Spleen (tissue), 7 donors: Measurements from ENCODE around the gene RPS18.

Experiments
- CTCF ChIP-seq, 11 experiments: fragments of 200-600 bp in 7 of 11; fragments of 450-650 bp in 4 of 11; sonication (generic) in 4 of 11; IDR thresholded peaks in 8 of 11; conservative IDR thresholded peaks in 3 of 11; 1 replicate in 7 of 11; 2 replicates in 4 of 11; pipeline versions ENCODE4 v1.4.0 to v1.8.0; 2016 to 2021; ENCODE audit warnings: antibody characterized with exemption in 11 of 11, inconsistent platforms in 4 of 11, mild to moderate bottlenecking in 1 of 11
- POLR2A ChIP-seq, 3 donors: fragments of 450-650 bp; IDR thresholded peaks; one replicate each; pipeline ENCODE4 v1.5.1; 2017; ENCODE audit warnings: antibody characterized with exemption in 3 of 3, mild to moderate bottlenecking in 1 of 3
- POLR2AphosphoS5 ChIP-seq, 3 donors: sonication (generic); formaldehyde crosslinking; IDR thresholded peaks; one replicate each; pipeline ENCODE4 v1.5.1; 2017; ENCODE audit warnings: antibody characterized with exemption in 3 of 3
- donor health status: DM: no; HTN: no; CAD: no; lungs with moderate emphysema.
- donor health status: DM: no; HTN: no; CAD: no.
- donor health status: DM: no; HTN: no; CAD: no.

DNA sequence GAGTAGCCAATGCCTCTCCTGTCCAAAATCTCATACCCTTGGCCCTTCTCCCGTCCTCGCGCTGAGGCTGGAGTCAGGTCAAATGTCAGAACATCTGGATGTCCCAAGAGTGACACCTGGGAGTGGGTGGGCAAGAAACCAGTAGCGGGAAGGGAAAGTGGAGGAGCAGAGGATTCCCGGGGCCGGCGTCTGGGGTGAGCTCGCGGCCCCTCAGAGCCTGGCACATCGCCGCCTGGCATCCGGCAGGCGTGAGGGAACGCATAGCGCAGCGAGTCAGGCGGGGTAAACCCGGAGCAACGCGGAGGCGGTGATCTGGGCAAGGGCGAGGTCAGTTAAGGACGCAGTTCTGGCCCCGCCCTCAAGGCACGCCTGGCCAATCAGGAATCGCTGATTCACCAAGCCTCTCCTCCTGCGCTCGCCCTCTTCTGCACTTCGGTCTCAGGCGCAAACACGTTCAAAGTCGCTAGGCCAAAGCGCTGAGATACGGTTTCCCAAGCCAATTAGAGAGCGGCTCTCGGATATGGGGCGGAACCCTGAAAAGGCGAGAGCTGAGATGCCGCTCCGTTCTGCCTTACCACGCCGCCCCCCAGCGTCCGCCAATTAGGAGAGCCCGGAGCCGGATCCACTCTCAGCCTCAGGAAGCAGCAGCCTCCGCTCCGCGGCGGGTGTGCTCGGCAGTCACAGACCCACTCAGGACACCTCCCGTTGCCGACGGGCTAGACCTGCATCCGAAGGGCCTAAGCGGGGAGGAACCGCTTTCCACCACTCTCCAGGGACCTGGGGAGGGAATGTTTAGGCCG is 22.7 kb upstream of the RPS18 start:
- TF ChIP-seq POLR2A (IDR thresholded peaks at IDR 0.05) (peak; percentile 25 to 77 (median 71)), CTCF (IDR thresholded peaks at IDR 0.05 in 8 of 11, conservative IDR thresholded peaks at IDR 0.05 in 3 of 11) (peak in 7 of 11 experiments; percentile 10 to 58 (median 27)), POLR2AphosphoS5 (IDR thresholded peaks at IDR 0.05) (peak; percentile 94 to 97 (median 96))
